TTC549 (cell line): ENCODE measurements around the gene PISD.

ENCODE experiments used
- FAIRE-seq: peaks from 2 replicates; lab custom pipeline; 2012; peaks lifted over from hg19 to GRCh38; lab: Jason Lieb, UNC

The PISD gene

GRCh38 chr22:31572939-31573338 lies 89.1 kb downstream of the PISD start:
- FAIRE-seq: no peak

- FAIRE-seq: no peak
Observed at GRCh38 chr22:31569126-31569525, 92.9 kb downstream of the PISD start.
